Measurements from ENCODE around the gene FAM204A.

The FAM204A gene

DNA sequence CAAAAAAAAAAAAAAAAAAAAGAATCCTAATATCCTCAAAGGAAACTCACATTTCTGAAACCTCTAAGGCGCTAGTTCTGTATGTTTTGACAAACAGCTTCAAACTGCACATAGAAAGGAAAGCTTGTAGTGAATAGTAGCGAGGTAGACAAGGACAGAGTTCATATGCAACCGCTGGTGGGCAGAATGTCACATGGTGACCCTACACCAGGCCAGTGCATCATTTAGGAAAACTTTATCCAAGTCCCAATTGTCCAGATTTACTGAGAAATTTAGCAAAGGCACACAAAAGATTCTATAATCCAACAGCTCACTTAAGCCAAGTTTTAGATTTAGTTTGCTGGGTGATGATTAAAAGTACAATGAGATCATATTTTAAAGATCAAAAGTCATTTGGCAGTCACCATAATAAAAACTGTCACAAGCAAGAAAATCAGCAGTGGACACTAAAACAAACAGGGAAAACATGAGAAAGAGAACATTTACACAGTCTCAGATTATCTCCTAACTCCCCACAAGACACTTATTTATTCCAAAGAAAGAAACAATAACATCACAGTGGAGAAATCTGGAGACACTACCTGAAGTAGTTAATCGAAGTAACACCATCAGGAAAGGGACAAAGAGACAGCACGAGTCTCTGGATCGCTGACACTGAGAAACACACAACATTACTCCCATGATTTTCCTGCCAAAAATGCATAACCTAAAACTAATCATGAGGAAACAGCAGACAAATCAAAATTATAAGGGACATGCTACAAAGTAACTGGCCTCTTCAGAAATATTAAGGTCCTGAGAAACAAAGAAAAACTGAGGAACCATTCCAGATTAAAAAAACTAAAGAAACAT, 20.2 kb downstream of the FAM204A start:
- Histone ChIP-seq H3K9me3 (ENCODE audit: insufficient read depth, low read length) (no peaks in the 10 kb centered on the region), H3K36me3 (ENCODE audit: low read length) (peaks cover 16% of the 10 kb centered on the region; the same call in 1 of the 2 replicates), H3F3A (ENCODE audit: insufficient read depth) (no peaks in the 10 kb centered on the region; the same call in 1 of the 2 replicates), H3K9me2 (replicated peaks; ENCODE audit: insufficient read depth, low read length) (no peaks in the 10 kb centered on the region), H3K4me2 (ENCODE audit: low read depth, low read length, poor library complexity, severe bottlenecking) (no peak overlapping the region), H3K27me3 (ENCODE audit: low read length) (no peaks in the 10 kb centered on the region), H3K4me3 (ENCODE audit: insufficient read depth, low read length, poor library complexity, severe bottlenecking) (no peak overlapping the region), H3K9ac (ENCODE audit: low read length) (no peak overlapping the region), H2AFZ (ENCODE audit: low read depth, low read length, severe bottlenecking) (no peak overlapping the region), H4K20me1 (ENCODE audit: low read depth, low read length) (no peaks in the 10 kb centered on the region), H3K79me2 (ENCODE audit: insufficient read depth, low read length) (no peaks in the 10 kb centered on the region), H3K27ac (ENCODE audit: low read depth, low read length) (no peak overlapping the region)
- TF ChIP-seq, protein P1, sequence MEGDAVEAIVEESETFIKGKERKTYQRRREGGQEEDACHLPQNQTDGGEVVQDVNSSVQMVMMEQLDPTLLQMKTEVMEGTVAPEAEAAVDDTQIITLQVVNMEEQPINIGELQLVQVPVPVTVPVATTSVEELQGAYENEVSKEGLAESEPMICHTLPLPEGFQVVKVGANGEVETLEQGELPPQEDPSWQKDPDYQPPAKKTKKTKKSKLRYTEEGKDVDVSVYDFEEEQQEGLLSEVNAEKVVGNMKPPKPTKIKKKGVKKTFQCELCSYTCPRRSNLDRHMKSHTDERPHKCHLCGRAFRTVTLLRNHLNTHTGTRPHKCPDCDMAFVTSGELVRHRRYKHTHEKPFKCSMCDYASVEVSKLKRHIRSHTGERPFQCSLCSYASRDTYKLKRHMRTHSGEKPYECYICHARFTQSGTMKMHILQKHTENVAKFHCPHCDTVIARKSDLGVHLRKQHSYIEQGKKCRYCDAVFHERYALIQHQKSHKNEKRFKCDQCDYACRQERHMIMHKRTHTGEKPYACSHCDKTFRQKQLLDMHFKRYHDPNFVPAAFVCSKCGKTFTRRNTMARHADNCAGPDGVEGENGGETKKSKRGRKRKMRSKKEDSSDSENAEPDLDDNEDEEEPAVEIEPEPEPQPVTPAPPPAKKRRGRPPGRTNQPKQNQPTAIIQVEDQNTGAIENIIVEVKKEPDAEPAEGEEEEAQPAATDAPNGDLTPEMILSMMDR (IDR thresholded peaks at IDR 0.05; ENCODE audit: insufficient read depth, low read length, poor library complexity, severe bottlenecking) = no peak
- TF ChIP-seq EZH2phosphoT487 (conservative IDR thresholded peaks at IDR 0.05; ENCODE audit: low read length) = no peak

DNA sequence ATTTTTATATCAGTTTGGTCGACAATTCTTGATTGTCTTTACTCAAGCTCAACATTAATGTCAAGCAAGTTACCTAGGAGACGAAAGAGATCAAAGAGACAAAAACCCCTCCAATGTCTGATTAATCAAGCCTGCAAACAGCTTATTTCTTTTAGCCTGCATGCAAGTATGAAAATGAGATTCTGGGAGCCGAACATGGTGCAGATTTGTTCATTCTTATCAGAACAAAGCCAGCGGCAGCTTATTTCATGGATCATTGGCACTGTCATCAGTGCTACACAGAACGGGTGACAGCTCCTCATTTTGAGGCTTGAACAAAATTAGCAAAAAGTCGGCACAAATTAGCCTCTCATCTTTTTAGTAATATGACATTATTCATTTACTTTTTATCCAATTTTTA, 26.5 kb downstream of the FAM204A start:
- no peak overlapping the region for H3K4me2 ChIP-seq (ENCODE audit: low read depth, low read length, poor library complexity, severe bottlenecking)
- H3K27me3 ChIP-seq (ENCODE audit: low read length) = no peaks in the 10 kb centered on the region
- H3K79me2 ChIP-seq (ENCODE audit: insufficient read depth, low read length) = no peaks in the 10 kb centered on the region
- H3K4me3 ChIP-seq (ENCODE audit: insufficient read depth, low read length, poor library complexity, severe bottlenecking) = no peak overlapping the region
- TF ChIP-seq EZH2phosphoT487 (conservative IDR thresholded peaks at IDR 0.05; ENCODE audit: low read length) = no peak
- TF ChIP-seq, protein P1 (IDR thresholded peaks at IDR 0.05; ENCODE audit: insufficient read depth, low read length, poor library complexity, severe bottlenecking) = no peak
- no peak overlapping the region for H2AFZ ChIP-seq (ENCODE audit: low read depth, low read length, severe bottlenecking)
- H3F3A ChIP-seq (ENCODE audit: insufficient read depth) = no peaks in the 10 kb centered on the region
- no peaks in the 10 kb centered on the region for H4K20me1 ChIP-seq (ENCODE audit: low read depth, low read length)
- H3K9me2 ChIP-seq (replicated peaks; ENCODE audit: insufficient read depth, low read length) = no peaks in the 10 kb centered on the region
- peaks cover 3% of the 10 kb centered on the region; the same call in 1 of the 2 replicates for H3K36me3 ChIP-seq (ENCODE audit: low read length)
- no peak overlapping the region for H3K27ac ChIP-seq (ENCODE audit: low read depth, low read length)
- H3K9me3 ChIP-seq (ENCODE audit: insufficient read depth, low read length) = no peaks in the 10 kb centered on the region
- H3K9ac ChIP-seq (ENCODE audit: low read length) = no peak overlapping the region

DNA sequence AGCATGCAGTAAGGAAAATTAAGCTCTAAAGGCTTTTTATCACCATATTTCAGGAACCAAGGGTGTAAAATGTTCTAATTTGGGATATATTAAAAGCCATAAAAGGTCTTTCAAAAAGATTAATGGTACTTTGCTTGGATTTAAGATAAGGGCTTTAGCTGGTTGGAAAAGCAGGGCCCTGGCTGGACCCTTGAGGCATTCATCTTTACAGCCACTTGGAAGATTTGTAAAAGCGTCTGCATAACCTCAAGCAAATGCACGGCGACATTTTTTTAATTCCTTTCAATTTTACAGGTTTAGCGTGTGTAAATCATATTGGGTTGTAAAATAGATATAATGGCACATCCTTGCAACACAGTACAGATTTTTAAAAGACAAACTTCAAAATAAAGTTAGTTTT, 27.2 kb downstream of the FAM204A start:
- no peaks in the 10 kb centered on the region for H3K9me3 ChIP-seq (ENCODE audit: insufficient read depth, low read length)
- H2AFZ ChIP-seq (ENCODE audit: low read depth, low read length, severe bottlenecking) = no peak overlapping the region
- H3K27ac ChIP-seq (ENCODE audit: low read depth, low read length) = no peak overlapping the region
- no peak overlapping the region for H3K9ac ChIP-seq (ENCODE audit: low read length)
- H4K20me1 ChIP-seq (ENCODE audit: low read depth, low read length) = no peaks in the 10 kb centered on the region
- no peaks in the 10 kb centered on the region for H3K9me2 ChIP-seq (replicated peaks; ENCODE audit: insufficient read depth, low read length)
- no peak overlapping the region for H3K4me2 ChIP-seq (ENCODE audit: low read depth, low read length, poor library complexity, severe bottlenecking)
- H3K4me3 ChIP-seq (ENCODE audit: insufficient read depth, low read length, poor library complexity, severe bottlenecking) = no peak overlapping the region
- TF ChIP-seq EZH2phosphoT487 (conservative IDR thresholded peaks at IDR 0.05; ENCODE audit: low read length) = no peak
- TF ChIP-seq, protein P1 (IDR thresholded peaks at IDR 0.05; ENCODE audit: insufficient read depth, low read length, poor library complexity, severe bottlenecking) = no peak
- peaks cover 4% of the 10 kb centered on the region; the same call in 1 of the 2 replicates for H3K36me3 ChIP-seq (ENCODE audit: low read length)
- no peaks in the 10 kb centered on the region for H3K27me3 ChIP-seq (ENCODE audit: low read length)
- no peaks in the 10 kb centered on the region for H3F3A ChIP-seq (ENCODE audit: insufficient read depth)
- H3K79me2 ChIP-seq (ENCODE audit: insufficient read depth, low read length) = no peaks in the 10 kb centered on the region
